GM18519 (cell line): ENCODE results near the gene CDK2AP2.
"Not testable (repeated sequence)": the region's sequence is repeated elsewhere in the genome, so short reads cannot be mapped to it uniquely, and the experiment has no call there.

Experiments used
- ATAC-seq: cut with Tn5 transposase; IDR thresholded peaks from one replicate; pipeline ENCODE4 v1.9.1; 2021; ENCODE audit warnings: mild to moderate bottlenecking, moderate library complexity; ENCODE audit not compliant: unreplicated experiment, low FRiP score

CDK2AP2 gene

DNA sequence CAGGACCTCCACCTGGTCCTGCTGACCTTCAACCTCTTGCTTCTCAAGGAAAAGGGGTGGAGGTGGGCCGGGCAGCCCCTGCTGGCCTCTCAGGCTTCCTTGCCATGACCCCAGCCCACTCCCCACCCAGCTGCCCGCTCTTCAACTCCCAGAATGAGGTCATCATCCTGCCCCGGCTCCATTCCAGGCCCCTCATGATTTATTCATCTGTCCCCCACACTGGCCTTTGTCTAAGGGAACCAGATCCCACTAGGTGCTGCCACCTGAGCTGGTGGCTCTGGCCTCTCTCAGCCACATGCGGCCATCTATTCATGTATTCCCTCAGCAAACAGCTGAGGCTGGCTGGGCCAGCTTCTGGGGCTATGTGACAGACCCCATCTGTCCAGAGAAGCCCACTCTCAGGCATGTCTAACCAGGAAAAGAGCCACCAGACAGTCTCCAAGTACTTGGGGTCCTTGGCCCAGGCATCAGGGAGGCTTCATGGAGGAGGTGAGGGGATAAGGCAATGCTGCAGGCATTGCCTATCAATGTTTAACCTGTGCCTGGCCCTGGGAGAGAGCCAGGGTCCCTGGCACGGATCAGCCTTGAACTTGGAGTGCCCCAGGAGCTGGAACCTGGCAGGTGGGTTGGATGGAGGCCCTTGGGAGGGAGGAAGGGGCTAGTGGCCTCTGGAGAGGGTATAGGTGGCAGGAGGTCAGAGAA is 17.5 kb upstream of the CDK2AP2 start:
- no peak for ATAC-seq

DNA sequence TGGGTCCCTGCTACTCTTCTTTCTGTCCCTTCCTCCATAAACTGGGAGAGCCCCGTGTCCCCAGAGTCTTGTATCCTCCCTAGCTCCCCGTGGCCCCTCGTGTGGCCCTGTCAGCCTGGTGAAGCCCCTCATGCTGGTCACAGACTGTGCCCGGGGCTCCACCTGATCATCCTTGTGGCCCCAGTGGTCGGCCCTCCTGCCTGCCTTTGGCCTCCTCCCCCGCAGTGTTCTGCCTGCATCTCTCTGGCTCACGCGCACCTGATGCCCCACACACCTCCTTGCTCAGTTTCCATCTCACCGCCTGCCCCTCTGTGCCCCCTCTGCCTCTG is 16.5 kb upstream of the CDK2AP2 start:
- ATAC-seq, result no peak

DNA sequence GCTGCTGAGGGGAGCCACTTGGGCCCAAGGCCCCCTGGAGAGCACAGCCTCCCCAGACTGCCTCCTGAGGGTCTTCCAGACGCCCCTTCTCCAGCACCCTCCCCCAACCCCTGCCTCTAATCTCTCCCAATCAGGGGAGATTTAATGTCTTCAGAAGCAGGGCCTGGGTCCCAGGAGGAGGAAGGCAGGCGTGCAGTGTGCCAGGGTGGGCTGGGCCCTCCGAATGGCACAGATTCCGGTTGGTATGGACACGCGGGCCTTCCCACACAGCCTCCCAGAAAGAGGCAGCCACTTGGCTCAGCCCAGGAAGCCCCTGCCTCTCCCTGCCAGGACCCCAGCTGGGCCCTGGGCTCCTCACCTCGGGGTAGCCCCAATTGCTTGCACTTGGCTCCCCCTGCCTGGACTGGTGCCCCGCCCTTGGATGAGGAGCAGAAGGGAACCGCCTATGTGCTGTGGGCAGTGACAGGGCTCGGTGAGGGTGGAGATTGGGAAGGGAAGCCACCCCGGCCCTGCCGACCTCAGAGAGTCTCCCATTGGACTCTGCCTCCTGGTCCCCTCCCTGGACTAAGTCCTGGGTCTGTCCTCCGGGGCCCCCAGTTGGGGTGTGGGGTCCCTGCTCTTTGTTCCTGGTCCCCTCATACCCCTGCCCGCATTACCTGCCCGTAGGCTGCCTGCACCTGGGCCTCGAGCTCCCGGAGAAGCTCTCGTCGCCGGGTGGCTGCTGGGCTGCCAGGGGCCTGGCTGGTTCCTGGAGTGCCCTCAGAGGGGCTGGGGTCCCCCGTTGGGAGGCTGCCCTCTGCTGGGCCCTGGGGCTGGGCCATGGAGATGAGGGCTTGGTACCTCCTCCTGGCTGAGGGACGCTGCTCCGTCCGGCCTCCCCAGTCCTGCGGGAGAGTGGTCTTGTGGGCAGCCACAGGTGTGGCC is 15.9 kb upstream of the CDK2AP2 start:
- ATAC-seq, result no peak

DNA sequence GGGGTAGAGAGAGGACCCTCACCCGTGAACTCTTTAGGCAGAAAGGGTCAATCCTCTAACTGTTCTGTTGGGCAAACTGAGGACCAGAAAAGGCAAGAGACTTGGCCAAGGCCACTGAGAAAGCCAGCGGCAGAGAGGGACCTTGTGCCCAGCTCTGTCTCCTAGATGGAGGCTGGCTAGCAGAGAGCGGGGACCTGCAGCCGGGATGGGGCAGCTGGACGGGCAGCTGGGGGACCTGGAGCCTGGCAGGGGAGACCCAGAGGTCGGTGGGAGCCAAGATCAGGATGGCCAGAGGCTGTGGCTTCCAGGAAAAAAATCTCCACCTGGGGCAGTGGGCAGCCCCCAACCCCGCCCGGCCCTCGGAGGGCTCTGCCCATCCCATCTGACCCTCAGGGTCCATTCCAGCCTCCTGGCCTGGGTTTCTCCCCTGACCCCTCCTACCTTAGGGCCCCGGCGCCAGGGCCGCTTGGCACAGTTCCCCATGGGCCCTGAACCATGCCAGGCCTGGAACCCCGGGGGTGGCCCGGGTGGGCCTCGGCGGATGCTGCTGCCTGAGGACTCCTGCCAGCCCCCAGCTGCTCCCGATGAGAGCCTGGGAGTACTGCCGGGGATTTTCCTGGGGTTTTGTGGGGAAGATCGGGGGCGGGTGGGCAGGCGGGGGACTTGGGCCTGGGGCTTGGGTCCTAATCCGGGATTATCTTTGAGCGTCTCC is 15.0 kb upstream of the CDK2AP2 start, which contains the start of gene CABP2:
TSS of gene CABP2 (minus strand) at position 603 of the 712 bp plus-strand sequence. CDS start at position 483, 120 bp downstream.
- no peak for ATAC-seq

DNA sequence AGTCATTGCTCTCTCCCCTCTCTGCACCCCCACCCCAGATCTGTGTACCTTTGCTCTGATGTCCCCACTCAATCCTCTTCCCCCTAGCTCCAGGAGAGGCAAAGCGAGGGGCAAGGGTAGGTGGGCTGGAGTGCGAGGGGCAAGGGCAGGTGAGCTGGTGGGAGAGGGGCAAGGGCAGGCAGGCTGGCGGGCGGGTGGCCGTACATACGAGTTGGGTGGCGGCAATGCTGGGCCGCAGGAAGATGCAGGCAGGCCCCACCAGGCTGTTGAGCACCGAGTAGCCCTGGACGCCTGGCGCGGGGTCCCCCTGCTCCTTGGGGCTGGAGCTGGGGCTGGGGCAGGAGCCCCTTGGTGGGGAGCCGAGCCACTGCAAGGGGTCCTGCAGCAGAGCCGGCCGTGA is 14.4 kb upstream of the CDK2AP2 start:
- ATAC-seq, result no peak

DNA sequence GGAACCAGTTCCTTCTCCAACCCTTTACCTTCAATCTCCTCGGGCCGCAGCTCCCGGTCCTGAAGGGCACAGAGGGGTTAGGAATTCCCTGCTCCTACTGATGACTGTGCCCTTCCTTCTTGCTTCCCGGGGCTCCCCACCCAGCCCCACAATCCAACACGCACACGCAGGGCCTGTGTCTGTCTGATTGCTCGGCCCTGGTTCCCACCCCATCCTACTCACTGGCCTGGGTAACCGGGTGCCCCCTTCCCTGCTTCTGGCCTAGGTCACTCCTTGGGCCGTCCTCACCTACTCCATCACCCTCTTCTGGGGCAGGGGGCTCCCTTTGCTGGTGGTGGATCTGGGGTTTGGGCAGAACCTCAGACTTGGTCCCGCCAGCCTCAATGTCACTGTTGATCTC is 14.0 kb upstream of the CDK2AP2 start:
- ATAC-seq, result no peak

DNA sequence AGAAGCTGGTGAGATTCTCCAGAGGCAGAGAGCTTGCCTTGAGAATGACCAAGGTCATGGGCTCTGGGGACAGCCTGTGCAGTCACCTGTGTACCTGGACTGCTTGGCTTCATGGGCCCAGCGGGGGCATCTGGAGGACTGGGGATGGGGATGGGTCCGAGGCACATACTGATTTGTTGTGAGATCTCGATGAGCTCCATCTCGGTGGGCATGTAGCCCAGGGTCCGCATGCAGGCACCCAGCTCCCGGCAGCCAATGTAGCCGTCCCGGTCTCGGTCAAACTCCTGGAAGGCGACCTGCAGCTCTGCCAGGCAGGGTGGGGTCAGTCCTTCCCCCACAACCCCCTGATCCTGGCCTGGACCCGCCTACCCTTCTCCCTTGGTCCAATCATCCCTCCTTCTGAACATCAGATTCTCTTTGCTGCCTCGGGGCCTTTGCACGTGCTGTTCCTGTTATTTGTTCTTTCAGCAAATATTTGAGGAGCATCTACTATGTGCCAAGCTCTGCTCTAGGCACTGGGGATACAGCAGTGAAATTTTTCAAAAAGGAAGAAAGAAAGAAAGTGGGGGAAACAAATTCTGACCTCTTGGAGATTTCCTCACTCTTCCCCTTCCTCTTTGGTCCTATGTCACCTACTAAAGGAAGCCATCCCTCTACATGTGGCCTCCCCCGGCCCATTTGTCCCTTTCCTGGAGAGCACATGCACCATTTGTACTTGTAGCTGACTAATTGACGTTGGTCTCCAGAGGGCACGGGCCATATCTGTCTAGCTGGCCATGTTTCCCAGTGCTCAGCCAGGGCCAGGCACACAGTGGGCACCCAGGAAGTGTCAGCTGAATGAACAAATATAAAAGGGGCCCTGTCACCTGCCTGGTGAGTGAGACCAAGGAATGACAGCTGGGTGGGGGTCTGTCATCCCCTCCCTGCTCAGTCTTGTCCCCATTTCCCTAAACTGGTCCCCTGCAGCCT is 13.2 kb upstream of the CDK2AP2 start:
- ATAC-seq, result no peak

DNA sequence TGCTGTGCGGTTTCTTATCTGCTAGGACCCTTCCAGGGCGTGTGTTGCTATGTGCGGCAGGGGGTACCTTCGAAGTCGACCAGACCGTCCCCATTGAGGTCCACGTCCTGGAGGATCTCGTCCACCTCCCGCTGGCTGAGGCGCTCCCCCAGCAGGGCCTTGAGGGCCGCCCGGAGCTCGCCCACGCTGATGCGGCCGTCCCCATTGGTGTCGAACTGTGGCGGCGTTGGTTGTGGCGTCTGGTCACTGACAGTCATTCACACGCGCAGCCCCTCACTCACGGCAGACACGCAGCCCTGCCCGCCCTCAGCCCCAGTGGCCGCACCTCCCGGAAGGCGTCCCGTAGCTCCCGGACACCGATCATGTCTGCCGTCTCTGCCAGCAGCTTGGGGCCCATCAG is 11.8 kb upstream of the CDK2AP2 start:
- ATAC-seq, result no peak

DNA sequence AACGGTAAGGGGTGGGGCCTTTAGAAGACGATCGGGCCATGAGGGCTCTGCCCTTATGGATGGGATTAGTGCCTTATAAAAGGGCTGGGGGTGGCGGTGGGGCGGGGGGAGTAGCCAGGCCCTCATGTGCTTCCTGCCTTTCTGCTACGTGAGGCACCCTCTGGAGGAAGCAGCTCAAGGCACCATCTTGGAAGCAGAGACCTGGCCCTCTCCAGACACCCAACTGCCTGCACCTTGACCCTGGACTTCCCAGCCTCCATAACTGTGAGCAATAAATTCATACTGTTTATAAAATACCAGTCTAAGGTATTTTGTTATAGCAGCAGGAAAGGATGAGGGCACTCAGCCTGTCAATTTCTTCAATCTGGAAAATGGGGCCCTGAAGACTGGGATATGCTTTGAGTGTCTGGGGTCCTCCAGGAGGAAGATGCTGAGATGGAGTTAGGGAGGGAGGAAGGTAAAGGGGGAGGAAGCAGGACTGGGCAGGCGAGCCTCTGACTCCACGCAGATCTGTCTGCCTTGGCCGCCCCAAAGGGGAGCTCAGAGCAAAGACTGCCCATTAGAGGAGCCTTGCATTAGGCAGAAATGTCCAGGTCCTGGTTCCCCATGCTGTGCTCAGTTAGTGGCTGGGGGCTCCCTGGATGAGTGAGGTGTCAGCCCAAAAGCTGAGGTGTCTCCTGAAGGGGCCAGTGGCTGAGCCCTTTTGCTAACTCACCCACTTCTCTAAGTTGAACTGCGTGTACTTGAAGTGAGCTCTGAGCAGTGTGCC is 10.0 kb upstream of the CDK2AP2 start:
- no peak for ATAC-seq

DNA sequence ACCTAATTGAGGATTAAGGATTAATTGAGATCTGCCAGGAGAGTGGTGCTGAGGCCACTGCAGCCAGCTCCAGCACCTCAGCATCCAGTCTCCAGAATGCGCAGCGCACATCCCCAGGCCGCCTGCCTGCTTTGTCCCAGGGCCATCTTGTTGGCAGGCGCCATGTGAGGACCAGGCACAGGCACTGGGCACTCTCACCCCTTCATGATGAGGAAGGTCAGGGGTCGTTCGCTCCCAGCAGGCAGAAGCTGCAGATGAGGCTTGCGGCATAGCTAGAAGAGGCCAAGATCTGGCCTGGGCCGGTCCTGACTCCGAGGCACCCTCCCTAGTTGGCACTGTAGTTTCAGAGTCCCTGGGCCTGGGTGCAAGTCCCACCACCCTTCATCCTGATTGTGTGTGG is 8.8 kb upstream of the CDK2AP2 start:
- ATAC-seq, result no peak

DNA sequence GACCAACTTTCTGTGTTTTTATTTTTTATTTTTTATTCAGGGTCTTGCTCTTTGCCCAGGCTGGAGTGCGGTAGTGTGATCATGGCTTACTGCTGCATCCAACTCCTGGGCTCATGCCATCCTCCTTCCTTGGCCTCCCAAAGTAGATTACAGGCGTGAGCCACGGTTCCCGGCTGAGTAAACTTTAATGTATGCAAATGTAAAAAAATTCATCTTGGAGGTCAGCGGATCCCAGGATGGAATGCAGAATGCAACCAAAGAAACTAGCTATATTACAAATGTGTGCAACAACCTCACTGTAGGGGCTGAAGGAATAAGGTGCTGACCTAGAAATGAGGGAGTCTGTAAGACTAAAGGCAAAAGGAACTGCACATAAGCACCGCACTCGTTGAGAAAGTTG is 6.2 kb upstream of the CDK2AP2 start:
- no peak for ATAC-seq

DNA sequence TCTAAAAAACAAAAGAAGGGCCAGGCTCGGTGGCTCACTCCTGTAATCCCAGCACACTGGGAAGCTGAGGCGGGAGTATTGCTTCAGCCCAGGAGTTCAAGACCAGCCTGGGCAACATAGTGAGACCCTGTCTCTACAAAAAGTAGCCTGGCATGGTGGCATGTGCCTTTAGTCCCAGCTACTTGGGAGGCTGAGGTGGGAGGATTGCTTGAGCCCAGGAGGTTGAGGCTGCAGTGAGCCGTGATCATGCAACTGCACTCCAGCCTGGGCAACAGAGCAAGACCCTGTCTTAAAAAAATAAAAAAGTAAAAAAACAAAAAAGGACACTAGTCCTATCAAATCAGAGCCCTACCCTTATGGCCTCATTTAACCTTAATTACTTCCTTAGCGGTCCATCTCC is 3.6 kb upstream of the CDK2AP2 start:
- not testable (repeated sequence) for ATAC-seq

DNA sequence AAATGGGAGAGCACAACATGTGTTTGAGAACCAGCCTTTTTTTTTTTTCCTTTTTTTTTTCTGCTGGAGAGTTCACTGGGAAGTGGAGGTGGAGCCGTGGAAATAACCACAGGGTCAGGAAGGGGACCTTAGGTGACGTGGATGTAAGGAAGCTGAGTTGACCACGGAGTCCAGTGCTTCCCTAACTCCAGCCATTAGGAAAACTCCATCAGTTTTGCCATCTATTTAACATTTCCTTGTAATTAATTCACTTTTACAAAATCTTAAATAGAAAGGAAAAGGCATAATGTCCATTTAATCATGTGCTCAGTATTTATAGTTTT is 2.0 kb upstream of the CDK2AP2 start:
- ATAC-seq, result no peak

DNA sequence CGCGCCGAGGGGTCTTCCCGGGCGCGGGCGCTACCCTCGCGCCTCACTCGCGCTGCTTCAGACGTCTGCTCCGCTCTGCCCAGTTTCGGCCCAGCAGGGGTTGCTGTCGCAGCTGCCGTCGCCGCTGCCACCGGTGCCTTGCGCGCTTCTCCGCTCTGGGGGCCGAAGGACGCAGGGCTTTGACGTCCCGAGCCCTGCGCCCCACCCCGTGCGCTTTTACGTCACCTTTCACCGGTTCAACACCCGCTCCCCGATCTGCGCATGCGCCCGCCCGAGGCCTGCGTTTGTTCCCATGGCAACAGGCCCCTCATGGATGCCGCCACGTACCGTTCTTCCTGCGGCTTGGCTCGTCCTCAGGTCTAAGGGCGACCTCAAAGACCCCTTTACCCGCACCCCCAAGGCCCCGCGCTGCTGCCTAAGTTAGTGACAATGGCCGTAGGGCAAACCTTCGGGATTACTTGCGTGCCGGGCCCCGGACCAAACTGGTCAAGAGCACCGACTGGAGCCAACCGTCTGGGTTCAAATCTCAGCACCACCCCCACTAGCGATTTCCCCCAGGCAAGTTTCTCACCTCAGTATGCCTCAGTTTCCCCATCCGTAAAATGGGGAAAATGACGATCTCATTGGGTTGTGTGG is 642 bp upstream of the CDK2AP2 start:
- ATAC-seq, result peak; percentile 25

DNA sequence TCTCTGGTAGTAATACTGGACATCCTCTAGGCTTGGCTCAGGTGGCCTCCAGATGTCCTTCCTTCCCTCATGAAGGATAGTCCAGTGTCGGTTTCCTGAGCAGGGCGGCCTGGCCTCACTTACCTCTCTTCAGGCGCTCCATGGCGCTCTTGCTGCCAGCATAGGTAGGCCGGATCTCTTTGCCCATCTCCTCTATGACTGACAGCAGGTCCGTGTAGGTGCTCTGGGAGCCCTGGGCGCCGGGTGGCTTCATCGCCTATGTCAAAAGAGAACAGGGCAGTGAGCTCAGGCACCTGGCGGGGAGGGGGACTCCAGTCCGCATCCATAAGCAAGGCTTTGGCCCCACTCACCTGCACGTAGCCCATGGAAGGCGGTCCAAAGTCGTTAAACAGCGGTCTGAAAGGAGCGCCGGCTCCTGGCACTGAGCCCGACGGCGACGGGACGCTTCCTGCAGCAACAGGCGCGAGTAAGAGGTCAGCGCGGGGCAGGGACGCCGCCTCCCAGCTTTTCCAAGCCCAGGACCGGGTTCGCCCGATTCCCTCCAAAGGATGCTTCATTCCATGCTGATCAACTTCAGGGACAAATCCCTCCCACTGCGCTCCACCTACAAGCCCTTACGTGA is 609 bp downstream of the CDK2AP2 start:
- no peak for ATAC-seq

DNA sequence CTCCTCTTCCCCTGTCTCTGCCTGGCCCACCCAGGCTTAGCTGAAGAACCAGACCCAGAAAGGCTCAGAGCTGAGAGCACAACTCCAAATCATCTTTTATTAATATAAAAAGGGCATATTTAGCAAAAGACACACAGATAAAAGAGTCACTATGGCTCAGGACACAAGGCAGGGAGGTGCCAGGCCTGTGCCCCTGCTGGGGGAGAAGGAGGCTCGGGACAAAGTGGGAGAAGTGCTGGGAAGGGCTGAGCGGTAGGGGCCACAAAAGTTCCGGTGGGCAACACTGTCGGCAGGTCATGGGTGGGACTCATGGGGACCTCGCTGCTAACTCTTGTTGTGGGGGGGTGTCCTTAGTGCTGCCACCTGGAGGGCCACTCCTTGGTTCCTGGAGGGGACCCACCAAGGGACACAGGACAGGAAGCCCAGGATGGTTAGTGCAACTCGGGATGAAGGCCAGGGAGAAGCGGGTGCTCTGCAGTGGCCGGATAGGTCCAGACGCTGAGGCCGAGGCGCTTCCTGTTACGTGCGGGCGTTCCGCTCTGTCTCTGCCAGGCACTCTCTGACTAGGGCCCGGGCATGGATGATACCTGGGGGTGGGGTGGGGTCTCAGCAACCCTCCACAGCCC is 1.4 kb downstream of the CDK2AP2 start:
- ATAC-seq, result no peak

DNA sequence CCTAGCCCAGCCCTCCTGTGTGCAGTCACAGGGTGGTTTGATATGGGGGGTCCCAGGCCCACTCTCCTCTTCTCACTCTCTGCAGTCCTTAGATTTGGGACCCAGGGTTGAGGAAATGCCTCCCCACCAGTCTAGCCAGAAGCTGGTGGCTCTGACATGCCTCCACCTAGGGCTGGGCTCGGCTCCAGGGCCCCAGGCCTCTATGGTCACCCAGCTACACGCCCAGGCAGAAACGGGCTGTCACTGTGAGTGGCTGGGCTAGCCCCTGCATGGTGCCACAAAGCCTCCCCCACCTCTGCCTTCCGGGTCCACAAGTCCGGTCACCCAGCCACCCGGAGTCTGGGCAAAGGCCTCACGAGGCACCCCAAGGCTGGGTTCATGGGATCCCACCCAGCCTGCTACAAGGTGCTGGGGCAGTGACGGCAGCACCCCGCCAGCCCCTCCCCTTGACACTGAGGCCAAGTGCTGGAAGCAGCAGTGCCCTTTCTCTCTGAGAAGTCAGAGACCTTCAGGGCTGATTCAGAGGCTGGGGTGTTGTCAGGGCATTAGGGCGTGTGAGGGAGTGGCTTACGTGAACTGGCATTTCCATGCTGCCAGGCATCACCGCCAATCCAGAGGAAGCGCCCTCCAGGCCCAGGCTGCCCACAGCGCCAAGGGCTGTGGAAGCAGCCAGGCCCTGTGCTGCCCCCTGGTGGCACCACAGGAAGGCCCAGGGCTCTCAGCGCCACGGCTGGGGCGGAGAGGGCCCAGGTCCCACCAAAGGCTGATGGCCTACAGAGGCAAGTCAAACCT is 2.2 kb downstream of the CDK2AP2 start:
- no peak for ATAC-seq
